Right lobe of liver (tissue), 6 donors: ENCODE measurements around the gene STXBP6. TPM values are rescaled to one million over a fixed set of nuclear protein-coding genes. Genes with fewer than 3 reads are reported as not detected.

Source experiments
- ATAC-seq, 4 donors: fragments of 200-7000 bp; cut with Tn5 transposase; one replicate each; pipeline ENCODE4 v1.9.1; 2020; ENCODE audit warnings: mild to moderate bottlenecking in 4 of 4, moderate library complexity in 4 of 4
- DNase-seq, 3 donors: peaks; one replicate each; pipeline ENCODE4 v3.0.0-alpha.2; 2020
- H3K27ac ChIP-seq, 3 donors: fragments of 200-600 bp; one replicate each; pipeline ENCODE4 v1.8.0; 2022
- H3K27me3 ChIP-seq, 2 donors: fragments of 200-600 bp; one replicate each; pipeline ENCODE4 v1.8.0; 2022
- H3K36me3 ChIP-seq, 4 donors: fragments of 200-600 bp; sonication (generic) in 1 of 4; one replicate each; pipeline versions ENCODE4 v1.5.1 to v1.8.0; 2017 to 2022; ENCODE audit warnings: control low read depth in 1 of 4
- H3K4me1 ChIP-seq, 4 donors: fragments of 200-600 bp; sonication (generic) in 1 of 4; one replicate each; pipeline versions ENCODE4 v1.5.1 to v1.8.0; 2017 to 2022; ENCODE audit warnings: control low read depth in 1 of 4
- H3K4me3 ChIP-seq, 3 donors: fragments of 200-600 bp; one replicate each; pipeline ENCODE4 v1.8.0; 2022
- H3K9me3 ChIP-seq, 4 donors: fragments of 200-600 bp; sonication (generic) in 1 of 4; one replicate each; pipeline versions ENCODE4 v1.5.1 to v1.8.0; 2017 to 2022; ENCODE audit warnings: control low read depth in 1 of 4
- CTCF ChIP-seq, 4 donors: fragments of 200-600 bp in 3 of 4; fragments of 450-650 bp in 1 of 4; IDR thresholded peaks; one replicate each; pipeline versions ENCODE4 v1.5.1 to v1.8.0; 2016 to 2022; ENCODE audit warnings: antibody characterized with exemption in 4 of 4, mild to moderate bottlenecking in 2 of 4
- POLR2A ChIP-seq: fragments of 450-650 bp; IDR thresholded peaks from one replicate; pipeline ENCODE4 v1.6.1; 2017; ENCODE audit warnings: antibody characterized with exemption, mild to moderate bottlenecking
- WGBS: methylation state at CpG from one replicate; pipeline ENCODE4 v1.1.6; 2018; ENCODE audit warnings: low coverage, low lambda C conversion rate; ENCODE audit not compliant: insufficient coverage; ENCODE audit errors: missing lambda C conversion rate; 5-methylcytosine and 5-hydroxymethylcytosine counted together
- intact Hi-C, 2 donors: fragments of 100-400 bp; cut with DNase I; formaldehyde crosslinking; loops; one replicate each; pipeline versions ENCODE4 v1.11.2 to v1.14.1; 2022
- total RNA-seq, 6 experiments: library from RNA; depleted of rRNA in 2 of 6; stranded (reverse); fragments of >200 nt in 2 of 6; fragmentation: NEBNext Ultra II Directional in 3 of 6; extraction: Animal tissue kit (Norgen Biotek cat#: 25700) in 3 of 6; gene quantifications; one replicate each; pipeline versions ENCODE4 v1.1.0 to v1.2.4, GENCODE V29; 2016 to 2023
- donor health status: DM: no; HTN: yes; CAD: no.
- donor health status: DM: no; HTN: no; CAD: no.
- donor health status: DM: no; HTN: no; CAD: no.
- donor health status: DM: no; HTN: yes; CAD: no.
- donor health status: DM: no; HTN: yes; CAD: no.

The STXBP6 gene
- total RNA-seq, 6 experiments from 2014 or later, result 0.55 to 1.7 (median 1.1) TPM

DNA sequence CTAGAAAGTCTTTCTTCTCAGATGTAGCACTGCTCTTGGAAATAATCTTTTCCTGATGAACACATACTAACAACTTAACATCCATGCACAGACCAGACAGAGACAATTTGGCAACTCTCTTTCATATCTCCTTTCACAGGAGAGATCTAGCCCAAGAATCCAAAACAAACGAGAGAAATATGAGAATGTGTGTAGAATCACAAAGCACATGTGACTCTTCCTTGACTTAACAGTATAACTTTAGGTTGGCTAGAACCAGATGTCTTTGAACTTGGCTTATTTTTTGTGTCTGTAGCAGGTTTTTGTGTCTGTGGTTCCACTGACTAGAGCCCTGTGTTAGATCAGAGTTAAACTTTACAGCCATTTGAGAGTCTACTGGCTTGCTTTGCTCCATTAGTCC, 114.2 kb downstream of the STXBP6 start:
- TF ChIP-seq CTCF (IDR thresholded peaks at IDR 0.05) (no peak), POLR2A (no peak)
- H3K27me3 ChIP-seq, result no peaks in the 10 kb centered on the region
- H3K4me1 ChIP-seq, result no peaks in the 10 kb centered on the region
- H3K27ac ChIP-seq, result no peak overlapping the region
- no peak overlapping the region for H3K4me3 ChIP-seq
- H3K9me3 ChIP-seq, result no peaks in the 10 kb centered on the region
- 61% methylated on average over 1 of the region's 1 CpG for WGBS
- intact Hi-C loops, result no loop called here
- ATAC-seq, result no peak
- no peaks in the 10 kb centered on the region for H3K36me3 ChIP-seq
- no peak for DNase-seq

DNA sequence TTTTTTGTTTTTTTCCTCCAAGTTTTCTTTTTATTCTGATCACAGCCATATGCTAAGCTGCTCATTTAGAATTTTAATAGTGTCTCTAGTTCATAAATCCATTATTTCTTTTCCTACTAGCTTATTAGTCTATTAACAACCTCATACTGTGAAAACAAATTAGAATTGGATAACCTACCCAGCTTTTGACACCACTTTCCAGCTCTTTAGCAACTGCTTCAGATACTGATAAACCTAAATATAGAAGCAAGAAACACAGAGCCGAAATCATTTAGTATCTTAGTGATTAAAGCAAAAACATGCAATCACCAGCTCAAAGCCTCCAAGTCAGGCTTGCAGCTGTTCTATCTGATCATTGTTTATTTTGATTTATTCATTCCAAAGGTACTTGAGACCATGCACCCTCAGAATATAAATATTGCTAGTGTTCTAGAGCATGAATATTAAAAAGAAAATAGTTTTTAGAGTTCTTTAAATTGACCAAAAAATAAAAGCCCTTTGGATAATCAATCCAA, 121.5 kb downstream of the STXBP6 start:
- Histone ChIP-seq H3K27me3 (no peaks in the 10 kb centered on the region), H3K36me3 (no peaks in the 10 kb centered on the region), H3K4me3 (no peak overlapping the region), H3K9me3 (no peaks in the 10 kb centered on the region), H3K27ac (no peak overlapping the region), H3K4me1 (no peaks in the 10 kb centered on the region)
- ATAC-seq (no peak), DNase-seq (no peak)
- TF ChIP-seq POLR2A, result no peak
- no peak for TF ChIP-seq CTCF (IDR thresholded peaks at IDR 0.05)
- intact Hi-C loops, result no loop called here
- WGBS, result 65% methylated on average over 1 of the region's 1 CpG

- H3K27ac ChIP-seq, result no peak overlapping the region
- TF ChIP-seq POLR2A (no peak), CTCF (IDR thresholded peaks at IDR 0.05) (no peak)
- ATAC-seq, result no peak
- no peak overlapping the region for H3K4me3 ChIP-seq
- H3K4me1 ChIP-seq, result no peaks in the 10 kb centered on the region
- 20% methylated on average over 4 of the region's 4 CpGs for WGBS
- H3K27me3 ChIP-seq, result no peaks in the 10 kb centered on the region
- no peak for DNase-seq
- intact Hi-C loops, result no loop called here
- no peaks in the 10 kb centered on the region for H3K9me3 ChIP-seq
- H3K36me3 ChIP-seq, result no peaks in the 10 kb centered on the region
These were observed 122.1 kb downstream of the STXBP6 start for GRCh38 chr14:24927809-24928208.

- no peak for TF ChIP-seq POLR2A
- TF ChIP-seq CTCF (IDR thresholded peaks at IDR 0.05), result no peak
- DNase-seq (no peak), ATAC-seq (no peak)
- intact Hi-C loops, result no loop called here
- WGBS, result 79% methylated on average over 5 of the region's 5 CpGs
- no peaks in the 10 kb centered on the region for H3K36me3 ChIP-seq
- H3K4me1 ChIP-seq, result no peaks in the 10 kb centered on the region
- no peak overlapping the region for H3K27ac ChIP-seq
- H3K4me3 ChIP-seq, result no peak overlapping the region
- H3K27me3 ChIP-seq, result no peaks in the 10 kb centered on the region
- H3K9me3 ChIP-seq, result no peaks in the 10 kb centered on the region
These were observed 124.1 kb downstream of the STXBP6 start for GRCh38 chr14:24925771-24926374.
